HG02678 (cell line): Measurements from ENCODE around the gene PLD4.

Experiments
- ATAC-seq: cut with Tn5 transposase; IDR thresholded peaks from one replicate; pipeline ENCODE4 v1.9.1; 2021; ENCODE audit warnings: mild to moderate bottlenecking, moderate library complexity; ENCODE audit not compliant: unreplicated experiment

PLD4 gene

DNA sequence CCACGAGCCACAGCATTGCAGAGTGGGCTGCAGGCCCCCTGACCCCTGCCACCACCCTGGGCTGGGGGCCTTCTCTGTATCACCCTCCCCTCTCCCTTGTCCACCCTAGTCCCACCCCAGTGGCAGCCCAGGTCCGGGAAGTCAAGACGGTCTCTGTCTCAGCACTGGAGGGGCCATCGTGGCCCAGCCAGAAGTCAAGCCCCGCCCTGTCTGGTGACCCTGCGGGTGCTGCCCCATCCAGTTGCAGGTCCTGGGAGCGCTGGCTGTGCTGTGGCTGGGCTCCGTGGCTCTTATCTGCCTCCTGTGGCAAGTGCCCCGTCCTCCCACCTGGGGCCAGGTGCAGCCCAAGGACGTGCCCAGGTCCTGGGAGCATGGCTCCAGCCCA lies 2.7 kb downstream of the PLD4 start:
- ATAC-seq = no peak

- no peak for ATAC-seq
These were observed 3.2 kb downstream of the PLD4 start for GRCh38 chr14:104927901-104928300.

GRCh38 chr14:104928391-104929133 lies 3.9 kb downstream of the PLD4 start:
- no peak for ATAC-seq

DNA sequence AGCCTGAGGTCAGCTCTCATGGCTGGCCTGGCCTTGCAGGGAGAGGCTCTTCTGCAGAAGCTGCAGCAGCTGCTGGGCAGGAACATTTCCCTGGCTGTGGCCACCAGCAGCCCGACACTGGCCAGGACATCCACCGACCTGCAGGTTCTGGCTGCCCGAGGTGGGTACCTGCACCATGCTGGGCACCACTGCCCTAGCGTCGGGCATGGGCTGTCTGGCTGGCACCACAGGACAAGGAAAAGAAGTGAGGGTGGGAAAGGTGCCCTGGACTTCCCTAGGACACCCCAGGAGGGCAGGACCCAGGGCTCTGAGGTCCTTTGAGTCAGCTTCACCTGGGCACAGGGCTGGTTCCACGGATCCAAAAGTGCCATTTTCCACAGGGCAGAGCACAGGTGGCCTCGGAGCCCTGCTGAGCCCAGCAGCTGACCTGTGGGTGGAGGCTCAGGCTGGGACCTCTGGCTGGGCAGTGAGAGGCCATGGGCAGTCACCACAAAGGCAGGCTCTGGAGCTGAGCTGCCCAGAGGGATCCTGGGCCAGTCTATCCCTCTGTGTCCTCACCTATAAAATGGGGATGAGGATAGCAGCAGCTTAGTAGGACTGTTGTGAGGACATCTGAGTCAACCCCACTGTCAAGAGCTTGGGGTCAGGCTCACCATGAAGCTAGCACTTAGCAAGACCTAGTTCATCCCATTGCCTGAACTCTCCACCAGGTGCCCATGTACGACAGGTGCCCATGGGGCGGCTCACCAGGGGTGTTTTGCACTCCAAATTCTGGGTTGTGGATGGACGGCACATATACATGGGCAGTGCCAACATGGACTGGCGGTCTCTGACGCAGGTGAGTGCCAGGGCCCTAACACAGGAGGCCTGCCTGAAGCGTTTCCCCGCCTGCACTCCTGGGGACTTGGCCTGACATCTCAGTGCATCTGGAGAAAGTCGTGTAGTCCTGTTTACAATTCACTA lies 4.9 kb downstream of the PLD4 start:
- ATAC-seq = no peak

GRCh38 chr14:104930526-104931303 lies 6.0 kb downstream of the PLD4 start:
- ATAC-seq = no peak

- no peak for ATAC-seq
These were observed 6.7 kb downstream of the PLD4 start for GRCh38 chr14:104931304-104931770.

GRCh38 chr14:104931771-104932675 lies 7.3 kb downstream of the PLD4 start:
- ATAC-seq = no peak

DNA sequence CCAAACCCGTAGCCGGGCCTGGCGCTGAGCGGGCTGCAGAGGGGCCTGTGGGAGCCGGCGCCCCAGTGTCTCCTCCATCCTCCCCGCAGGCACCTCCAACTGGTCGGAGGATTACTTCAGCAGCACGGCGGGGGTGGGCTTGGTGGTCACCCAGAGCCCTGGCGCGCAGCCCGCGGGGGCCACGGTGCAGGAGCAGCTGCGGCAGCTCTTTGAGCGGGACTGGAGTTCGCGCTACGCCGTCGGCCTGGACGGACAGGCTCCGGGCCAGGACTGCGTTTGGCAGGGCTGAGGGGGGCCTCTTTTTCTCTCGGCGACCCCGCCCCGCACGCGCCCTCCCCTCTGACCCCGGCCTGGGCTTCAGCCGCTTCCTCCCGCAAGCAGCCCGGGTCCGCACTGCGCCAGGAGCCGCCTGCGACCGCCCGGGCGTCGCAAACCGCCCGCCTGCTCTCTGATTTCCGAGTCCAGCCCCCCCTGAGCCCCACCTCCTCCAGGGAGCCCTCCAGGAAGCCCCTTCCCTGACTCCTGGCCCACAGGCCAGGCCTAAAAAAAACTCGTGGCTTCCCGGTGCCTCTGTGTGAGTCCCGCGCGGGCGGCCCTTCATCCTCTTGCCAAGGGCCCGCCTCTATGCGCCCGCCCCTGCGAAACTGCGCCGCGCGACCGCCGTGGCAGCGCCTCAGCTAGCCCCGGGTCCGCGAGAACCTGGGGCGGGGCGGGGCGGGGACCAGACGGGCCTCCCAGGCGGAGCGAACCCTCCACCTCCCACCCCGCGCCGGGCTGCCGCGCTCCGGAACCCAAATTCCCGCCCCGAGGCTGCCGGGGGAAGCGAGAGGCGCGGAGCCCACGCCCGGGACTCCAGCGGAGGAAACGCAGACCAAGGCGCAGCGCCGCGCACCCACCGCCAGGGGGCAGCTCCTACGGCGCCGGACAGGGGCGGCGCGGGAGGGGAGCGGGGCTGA lies 8.3 kb downstream of the PLD4 start:
- peak; percentile 51 for ATAC-seq

DNA sequence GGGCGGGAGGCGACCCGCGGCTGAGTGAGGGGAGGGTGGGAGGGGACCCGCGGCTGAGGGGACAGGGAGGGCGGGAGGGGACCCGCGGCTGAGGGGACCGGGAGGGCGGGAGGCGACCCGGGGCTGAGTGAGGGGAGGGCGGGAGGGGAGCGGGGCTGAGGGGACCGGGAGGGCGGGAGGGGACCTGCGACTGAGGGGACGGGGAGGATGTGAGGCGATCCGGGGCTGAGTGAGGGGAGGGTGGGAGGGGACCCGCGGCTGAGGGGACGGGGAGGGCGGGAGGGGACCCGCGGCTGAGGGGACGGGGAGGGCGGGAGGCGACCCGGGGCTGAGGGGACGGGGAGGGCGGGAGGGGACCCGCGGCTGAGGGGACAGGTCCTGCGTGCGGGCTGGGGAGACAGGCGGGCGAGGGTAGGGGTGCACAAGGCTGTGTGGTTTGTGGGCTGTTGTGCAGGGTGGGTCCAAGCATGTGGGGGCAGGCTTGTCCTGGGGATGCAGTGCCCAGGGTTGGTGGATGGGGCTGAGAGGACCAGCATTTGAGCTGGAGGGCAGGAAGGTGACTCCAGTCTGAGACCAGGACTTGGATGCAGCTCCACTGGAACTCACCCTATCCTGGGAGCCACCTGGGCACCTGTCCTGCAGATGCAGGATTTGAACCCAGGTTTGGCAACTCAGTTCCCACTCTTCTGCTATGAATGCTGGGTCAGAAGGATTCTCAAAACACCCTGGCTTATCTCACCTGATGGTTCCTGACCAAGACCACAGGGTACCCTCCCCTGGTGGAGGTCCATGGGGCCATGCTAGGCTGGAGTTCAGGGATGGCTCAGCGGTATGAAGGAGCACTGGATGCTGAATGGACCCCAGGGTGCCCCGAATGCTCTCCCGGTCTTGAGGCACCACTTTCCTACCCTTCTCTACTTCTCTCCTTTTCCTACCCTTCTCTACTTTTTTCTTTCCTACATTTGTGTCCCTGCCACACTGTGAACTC lies 9.4 kb downstream of the PLD4 start:
- no peak for ATAC-seq

- ATAC-seq = no peak
These were observed 10.5 kb downstream of the PLD4 start for GRCh38 chr14:104935026-104935650.

GRCh38 chr14:104935955-104936354 lies 11.3 kb downstream of the PLD4 start:
- ATAC-seq = no peak

- ATAC-seq = no peak
These were observed 11.9 kb downstream of the PLD4 start for GRCh38 chr14:104936361-104937155.

GRCh38 chr14:104937161-104937560 lies 12.5 kb downstream of the PLD4 start:
- no peak for ATAC-seq

GRCh38 chr14:104937694-104938365 lies 13.2 kb downstream of the PLD4 start:
- no peak for ATAC-seq

GRCh38 chr14:104938436-104938835 lies 13.8 kb downstream of the PLD4 start:
- ATAC-seq = no peak

GRCh38 chr14:104938960-104939359 lies 14.3 kb downstream of the PLD4 start:
- ATAC-seq = no peak
